Heart left ventricle (tissue), 16 donors: ENCODE measurements around the gene PACRG. TPM values are rescaled to one million over a fixed set of nuclear protein-coding genes. Genes with fewer than 3 reads are reported as not detected.
A peak's percentile ranks its signal among the peaks of the same experiment; 100 is the strongest.
"Not testable (repeated sequence)": the region's sequence is repeated elsewhere in the genome, so short reads cannot be mapped to it uniquely, and the experiment has no call there.

Experiments
- ATAC-seq, 4 donors: fragments of 200-7000 bp; cut with Tn5 transposase; one replicate each; pipeline ENCODE4 v1.9.1; 2020 to 2022; ENCODE audit warnings: moderate library complexity in 4 of 4, mild to moderate bottlenecking in 3 of 4, moderate number of reproducible peaks in 1 of 4
- DNase-seq, 5 donors: peaks; one replicate each; pipeline ENCODE4 v3.0.0-alpha.2; 2020
- H3K27ac ChIP-seq, 12 donors: fragments of 200-600 bp; sonication (generic) in 4 of 12; one replicate each; pipeline versions ENCODE4 v1.5.0 to v1.8.0; 2016 to 2022; ENCODE audit warnings: mild to moderate bottlenecking in 2 of 12
- H3K27me3 ChIP-seq, 9 donors: fragments of 200-600 bp; sonication (generic) in 2 of 9; one replicate each; pipeline versions ENCODE4 v1.5.1 to v1.8.0; 2016 to 2022; ENCODE audit warnings: mild to moderate bottlenecking in 3 of 9
- H3K36me3 ChIP-seq, 9 donors: fragments of 200-600 bp; sonication (generic) in 2 of 9; one replicate each; pipeline versions ENCODE4 v1.5.0 to v1.8.0; 2018 to 2022; ENCODE audit warnings: mild to moderate bottlenecking in 2 of 9
- H3K4me1 ChIP-seq, 12 donors: fragments of 200-600 bp; sonication (generic) in 4 of 12; one replicate each; pipeline versions ENCODE4 v1.5.0 to v1.8.0; 2016 to 2022; ENCODE audit warnings: mild to moderate bottlenecking in 3 of 12
- H3K4me3 ChIP-seq, 12 donors: fragments of 200-600 bp; sonication (generic) in 4 of 12; one replicate each; pipeline versions ENCODE4 v1.5.0 to v1.8.0; 2017 to 2022; ENCODE audit warnings: mild to moderate bottlenecking in 9 of 12, moderate library complexity in 4 of 12
- H3K9me3 ChIP-seq, 12 donors: fragments of 200-600 bp; sonication (generic) in 4 of 12; one replicate each; pipeline versions ENCODE4 v1.5.0 to v1.8.0; 2016 to 2022; ENCODE audit warnings: mild to moderate bottlenecking in 1 of 12
- POLR2A ChIP-seq, 2 donors: fragments of 450-650 bp; IDR thresholded peaks; one replicate each; pipeline ENCODE4 v1.6.1; 2017; ENCODE audit warnings: antibody characterized with exemption in 2 of 2, mild to moderate bottlenecking in 2 of 2, moderate library complexity in 2 of 2
- WGBS, 4 donors: extraction: QIAGEN DNeasy Blood & Tissue Kit in 2 of 4; methylation state at CpG; one replicate each; pipeline versions ENCODE4 v1.1.5 to v1.1.7; 2013 to 2018; 5-methylcytosine and 5-hydroxymethylcytosine counted together
- intact Hi-C, 10 donors: fragments of 100-400 bp; cut with DNase I; formaldehyde crosslinking; loops; one replicate each; pipeline versions ENCODE4 v1.11.1 to v1.14.2; 2022
- long read RNA-seq, 3 donors: library from polyadenylated mRNA; unstranded; transcript quantifications; one replicate each; pipeline ENCODE4 v2.0.0, GENCODE V29; 2020 to 2021
- polyA plus RNA-seq, 2 donors: library from polyadenylated mRNA; stranded (reverse); fragments of 200-250 nt; gene quantifications; one replicate each; pipeline ENCODE4 v1.2.3, GENCODE V29; 2013
- total RNA-seq, 9 donors: library from RNA; depleted of rRNA in 2 of 9; stranded (reverse); fragments of >200 nt in 2 of 9; fragmentation: NEBNext Ultra II Directional in 3 of 9; extraction: Animal tissue kit (Norgen Biotek cat#: 25700) in 3 of 9; gene quantifications; one replicate each; pipeline versions ENCODE4 v1.1.0 to v1.2.4, GENCODE V29; 2016 to 2023
- TF ChIP-seq, protein P1 (sequence below), 12 donors: fragments of 200-600 bp; sonication (generic) in 4 of 12; IDR thresholded peaks; one replicate each; pipeline versions ENCODE4 v1.5.0 to v1.8.0; 2018 to 2022; ENCODE audit warnings: antibody characterized with exemption in 12 of 12, mild to moderate bottlenecking in 5 of 12
- donor health status: ischemic (EF 13 %, LVEDD 7.1; RV severe dilation, severe dysfunction).
- donor health status: healthy with polysubstance abuse.
- donor health status: DM: no; HTN: yes; CAD: no.
- donor health status: DM: no; HTN: no; CAD: no.
- donor health status: ischemic (EF 25% LVEDD 6.9; RV normal size, moderate dysfunction).
- donor health status: ischemic (EF 25% LVEDD 5.7; RV mildly dilated, moderate dysfunction).
- donor health status: healthy.
- donor health status: DM: yes; HTN: yes; CAD: no.
- donor health status: ischemic (EF 35%, LVEDD 5.7; RV mildly dilated, moderate dysfunction).
- donor health status: nonischemic (EF 11% LVEDD 7.7; RV severe dilation, severe dysfunction).
- donor health status: DM: yes; HTN: yes; CAD: no.
- donor health status: PGD.
- donor health status: ischemic (EF 29% LVEDD 5.4; RV normal size, mild dysfunction).
- donor health status: nonischemic (EF 23%, LVEDD 6.1; RV moderate dilation, normal function).

PACRG gene
- total RNA-seq (10 to 100 TPM in 7 of 9 donors, 1 to 10 TPM in 2; 3.2 to 83.3 (median 11.9) TPM), polyA plus RNA-seq (1 to 10 TPM; 2.0 to 9.0 TPM)
- long read RNA-seq, donor 1, partial matches to known transcripts, result 0 of 28 reads
- long read RNA-seq, donor 1, other reads (novel, unspliced or antisense), result 28 of 28 reads
- long read RNA-seq, donor 2, partial matches to known transcripts, result 2 of 8 reads
- long read RNA-seq, donor 2, other reads (novel, unspliced or antisense), result 6 of 8 reads
- long read RNA-seq, donor 3, partial matches to known transcripts, result 0 of 5 reads
- long read RNA-seq, donor 3, other reads (novel, unspliced or antisense), result 5 of 5 reads

DNA sequence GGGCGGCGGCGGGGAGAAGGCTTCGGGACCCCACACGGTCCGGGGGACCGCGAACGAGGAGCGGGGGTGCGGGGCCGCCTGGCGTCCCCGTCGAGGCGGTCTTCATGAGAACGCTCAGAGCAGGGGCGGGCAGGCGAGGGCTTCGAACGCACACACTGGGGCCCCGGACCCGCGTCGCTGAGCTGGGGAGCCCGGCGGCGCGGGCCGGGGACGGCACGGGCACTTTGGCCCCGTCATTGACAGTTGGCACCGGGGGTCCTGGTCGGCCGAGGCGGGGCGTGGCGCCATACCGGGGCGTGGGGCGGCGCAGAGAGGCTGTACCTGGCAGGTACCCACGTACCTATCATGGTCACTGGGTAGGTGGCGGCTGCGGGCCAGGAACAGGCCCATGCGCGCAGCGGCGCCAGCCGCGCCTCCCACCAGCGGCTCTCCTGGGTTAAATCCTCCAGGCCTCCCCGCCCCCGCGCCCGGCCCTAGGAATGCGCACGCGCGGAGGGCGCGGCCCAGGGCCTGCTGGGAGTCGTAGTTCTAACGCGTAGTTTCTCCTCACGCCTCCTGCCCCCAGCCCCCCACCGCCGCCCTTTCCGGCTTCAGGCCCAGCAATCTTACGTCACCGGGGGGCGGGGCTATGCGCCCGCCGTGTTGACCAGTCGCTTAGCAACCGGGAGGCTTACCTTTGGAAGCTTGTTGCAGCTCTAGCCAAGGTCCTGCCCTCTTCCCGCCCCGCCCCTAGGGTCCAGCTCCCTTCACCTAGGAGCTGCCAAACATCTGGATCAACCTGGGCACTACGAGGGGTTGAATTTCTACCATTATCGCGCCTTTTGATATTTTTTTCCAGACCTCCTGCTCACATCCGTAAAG is at the start of gene PACRG, which contains the start of gene PRKN:
Gene PACRG, plus strand, starts transcription at position 653 of the 861 bp plus-strand sequence.
Gene PRKN, minus strand, starts transcription at position 445 of the 861 bp plus-strand sequence.
- DNase-seq (peak; percentile 99), ATAC-seq (peak; percentile 96 to 99 (median 99))
- peak within 1 kb of the TSS; percentile 88 to 98 (median 95) for H3K27ac ChIP-seq
- 1% methylated on average over 24 to 84 of the region's 84 CpGs for WGBS, 4 donors
- H3K4me1 ChIP-seq, result peaks cover 0 to 39% (median 13%) of the 10 kb centered on the region in 12 donors
- no peaks in the 10 kb centered on the region for H3K36me3 ChIP-seq
- TF ChIP-seq, protein P1, sequence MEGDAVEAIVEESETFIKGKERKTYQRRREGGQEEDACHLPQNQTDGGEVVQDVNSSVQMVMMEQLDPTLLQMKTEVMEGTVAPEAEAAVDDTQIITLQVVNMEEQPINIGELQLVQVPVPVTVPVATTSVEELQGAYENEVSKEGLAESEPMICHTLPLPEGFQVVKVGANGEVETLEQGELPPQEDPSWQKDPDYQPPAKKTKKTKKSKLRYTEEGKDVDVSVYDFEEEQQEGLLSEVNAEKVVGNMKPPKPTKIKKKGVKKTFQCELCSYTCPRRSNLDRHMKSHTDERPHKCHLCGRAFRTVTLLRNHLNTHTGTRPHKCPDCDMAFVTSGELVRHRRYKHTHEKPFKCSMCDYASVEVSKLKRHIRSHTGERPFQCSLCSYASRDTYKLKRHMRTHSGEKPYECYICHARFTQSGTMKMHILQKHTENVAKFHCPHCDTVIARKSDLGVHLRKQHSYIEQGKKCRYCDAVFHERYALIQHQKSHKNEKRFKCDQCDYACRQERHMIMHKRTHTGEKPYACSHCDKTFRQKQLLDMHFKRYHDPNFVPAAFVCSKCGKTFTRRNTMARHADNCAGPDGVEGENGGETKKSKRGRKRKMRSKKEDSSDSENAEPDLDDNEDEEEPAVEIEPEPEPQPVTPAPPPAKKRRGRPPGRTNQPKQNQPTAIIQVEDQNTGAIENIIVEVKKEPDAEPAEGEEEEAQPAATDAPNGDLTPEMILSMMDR (IDR thresholded peaks at IDR 0.05), result no peak
- peak; percentile 96 to 99 for TF ChIP-seq POLR2A (IDR thresholded peaks at IDR 0.05)
- H3K9me3 ChIP-seq, result peaks cover 0 to 17% (median 0%) of the 10 kb centered on the region in 12 donors
- no peaks in the 10 kb centered on the region for H3K27me3 ChIP-seq
- intact Hi-C loops, result loop anchor here in 7 of 10 donors (2.0 to 10.0 kb wide), 12 partner anchors 21 to 687 kb away; partner anchors contain the start of gene QKI (in 2 of the 7)
- H3K4me3 ChIP-seq, result peak within 1 kb of the TSS; percentile 86 to 94 (median 90)

DNA sequence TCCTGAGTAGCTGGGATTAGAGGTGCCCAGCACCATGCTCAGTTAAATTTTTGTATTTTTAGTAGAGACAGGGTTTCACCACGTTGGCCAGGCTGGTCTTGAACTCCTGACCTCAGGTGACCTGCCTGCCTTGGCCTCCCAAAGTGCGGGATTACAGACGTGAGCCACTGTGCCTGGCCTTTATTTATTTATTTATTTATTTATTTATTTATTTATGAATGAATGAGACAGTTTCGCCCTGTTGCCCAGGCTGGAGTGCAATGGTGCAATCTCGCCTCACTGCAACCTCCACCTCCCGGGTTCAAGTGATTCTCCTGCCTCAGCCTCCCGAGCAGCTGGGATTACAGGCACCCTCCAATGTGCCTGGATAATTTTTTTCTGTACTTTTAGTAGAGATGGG is 48.9 kb upstream of the PACRG start:
- H3K9me3 ChIP-seq, DNase-seq, H3K27me3 ChIP-seq, H3K36me3 ChIP-seq, H3K4me3 ChIP-seq, ATAC-seq, H3K27ac ChIP-seq, intact Hi-C loops: not testable (repeated sequence)
- peaks cover 0 to 29% (median 1%) of the 10 kb centered on the region in 12 donors for H3K4me1 ChIP-seq
- 92 to 95% (median 93%) methylated on average over 7 of the region's 7 CpGs for WGBS, 4 donors

DNA sequence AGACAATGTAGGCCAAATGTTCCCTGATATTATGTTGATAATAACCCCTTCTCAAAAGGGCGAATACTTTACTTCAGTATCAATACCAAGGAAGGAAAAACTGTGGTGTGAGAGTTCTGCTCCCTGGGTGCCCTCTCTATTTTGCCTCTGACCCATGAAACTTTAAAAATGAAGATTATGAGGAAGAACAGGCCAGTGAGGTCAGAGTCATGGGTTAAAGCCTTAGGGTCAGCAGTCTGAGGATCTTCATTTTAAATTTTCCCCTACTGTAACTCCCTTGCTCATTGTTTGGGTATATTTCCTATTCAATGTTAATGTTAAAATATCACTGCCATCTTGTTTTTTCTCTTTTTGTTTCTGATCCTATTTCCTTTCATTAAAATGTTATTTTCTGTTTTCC is 48.1 kb upstream of the PACRG start:
- WGBS, 4 donors, result 82 to 93% (median 92%) methylated on average over 1 of the region's 1 CpG
- no peak for ATAC-seq
- Histone ChIP-seq H3K9me3 (peaks cover 0 to 4% (median 0%) of the 10 kb centered on the region in 12 donors), H3K36me3 (no peaks in the 10 kb centered on the region), H3K27ac (no peak overlapping the region), H3K27me3 (no peaks in the 10 kb centered on the region), H3K4me3 (no peak overlapping the region), H3K4me1 (peaks cover 0 to 35% (median 3%) of the 10 kb centered on the region in 12 donors)
- TF ChIP-seq, protein P1 (IDR thresholded peaks at IDR 0.05), result no peak
- no peak for TF ChIP-seq POLR2A (IDR thresholded peaks at IDR 0.05)
- intact Hi-C loops, result no loop called here
- no peak for DNase-seq

DNA sequence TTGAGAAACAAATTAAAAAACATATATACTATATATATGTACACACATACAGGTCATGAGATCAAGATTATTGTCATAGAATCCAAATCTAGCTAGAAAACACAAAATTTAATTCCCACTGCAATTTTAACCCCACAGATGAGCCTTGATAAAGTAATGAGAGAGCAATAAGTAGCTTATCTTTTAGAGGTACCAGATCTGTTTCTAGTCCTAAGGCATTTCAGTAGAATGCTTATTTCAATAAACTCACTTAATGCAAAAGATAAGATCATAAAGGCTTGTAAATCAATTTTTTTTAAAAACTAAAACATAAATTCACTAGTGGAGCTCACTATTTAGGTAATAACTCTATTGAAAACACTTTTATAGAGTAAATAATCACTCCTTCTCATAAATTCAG is 47.4 kb upstream of the PACRG start:
- intact Hi-C loops, result no loop called here
- no peak for TF ChIP-seq POLR2A (IDR thresholded peaks at IDR 0.05)
- TF ChIP-seq, protein P1 (IDR thresholded peaks at IDR 0.05), result no peak
- H3K27me3 ChIP-seq, result no peaks in the 10 kb centered on the region

More for the DNA sequence above, 47.4 kb upstream of the PACRG start:
- Histone ChIP-seq H3K4me1 (peaks cover 0 to 36% (median 3%) of the 10 kb centered on the region in 12 donors), H3K4me3 (no peak overlapping the region), H3K9me3 (peaks cover 0 to 4% (median 0%) of the 10 kb centered on the region in 12 donors), H3K36me3 (no peaks in the 10 kb centered on the region), H3K27ac (no peak overlapping the region)
- no peak for DNase-seq
- ATAC-seq, result no peak
